ENCODE measurements around the gene TPD52L2.
"Not testable (repeated sequence)": the region's sequence is repeated elsewhere in the genome, so short reads cannot be mapped to it uniquely, and the experiment has no call there.

TPD52L2 gene

GRCh38 chr20:63897978-63898561, 33.0 kb downstream of the TPD52L2 start:
- DNase-seq: no peak

- peak; percentile 40 for DNase-seq
Observed at GRCh38 chr20:63898882-63899558, 34.0 kb downstream of the TPD52L2 start.

- DNase-seq: no peak
Observed at GRCh38 chr20:63900413-63900812, 35.3 kb downstream of the TPD52L2 start.

GRCh38 chr20:63903796-63904561, 38.9 kb downstream of the TPD52L2 start:
- DNase-seq: no peak

- DNase-seq: no peak
Observed at GRCh38 chr20:63908008-63908682, 43.1 kb downstream of the TPD52L2 start.

GRCh38 chr20:63911176-63911575, 46.1 kb downstream of the TPD52L2 start:
- DNase-seq: peak; percentile 31

- no peak for DNase-seq
Observed at GRCh38 chr20:63913768-63914167, 48.7 kb downstream of the TPD52L2 start.

GRCh38 chr20:63915471-63915870, 50.4 kb downstream of the TPD52L2 start:
- no peak for DNase-seq

- DNase-seq: not testable (repeated sequence)
Observed at GRCh38 chr20:63916371-63916939, 51.4 kb downstream of the TPD52L2 start.

- no peak for DNase-seq
Observed at GRCh38 chr20:63917811-63918210, 52.7 kb downstream of the TPD52L2 start.

GRCh38 chr20:63919130-63919529, 54.1 kb downstream of the TPD52L2 start:
- no peak for DNase-seq

GRCh38 chr20:63920226-63920625, 55.2 kb downstream of the TPD52L2 start:
- DNase-seq: no peak

- DNase-seq: no peak
Observed at GRCh38 chr20:63923651-63924050, 58.6 kb downstream of the TPD52L2 start.

- DNase-seq: no peak
Observed at GRCh38 chr20:63924241-63924640, 59.2 kb downstream of the TPD52L2 start.

GRCh38 chr20:63926298-63926697, 61.2 kb downstream of the TPD52L2 start:
- no peak for DNase-seq

- DNase-seq: no peak
Observed at GRCh38 chr20:63929071-63929470, 64.0 kb downstream of the TPD52L2 start.

GRCh38 chr20:63929473-63929883, 64.4 kb downstream of the TPD52L2 start:
- DNase-seq: not testable (repeated sequence)

GRCh38 chr20:63930971-63931553, 66.0 kb downstream of the TPD52L2 start:
- no peak for DNase-seq

- DNase-seq: no peak
Observed at GRCh38 chr20:63931735-63932134, 66.7 kb downstream of the TPD52L2 start.

GRCh38 chr20:63932606-63933160, 67.6 kb downstream of the TPD52L2 start:
- no peak for DNase-seq

- DNase-seq: no peak
Observed at GRCh38 chr20:63933646-63934045, 68.6 kb downstream of the TPD52L2 start.

All from CD4-positive, alpha-beta T cell treated with Interleukin-17A for 4 hours (primary cell).